Measurements from ENCODE around the gene ADAMTS6.
"Not testable (repeated sequence)": the region's sequence is repeated elsewhere in the genome, so short reads cannot be mapped to it uniquely, and the experiment has no call there.

ADAMTS6 gene

DNA sequence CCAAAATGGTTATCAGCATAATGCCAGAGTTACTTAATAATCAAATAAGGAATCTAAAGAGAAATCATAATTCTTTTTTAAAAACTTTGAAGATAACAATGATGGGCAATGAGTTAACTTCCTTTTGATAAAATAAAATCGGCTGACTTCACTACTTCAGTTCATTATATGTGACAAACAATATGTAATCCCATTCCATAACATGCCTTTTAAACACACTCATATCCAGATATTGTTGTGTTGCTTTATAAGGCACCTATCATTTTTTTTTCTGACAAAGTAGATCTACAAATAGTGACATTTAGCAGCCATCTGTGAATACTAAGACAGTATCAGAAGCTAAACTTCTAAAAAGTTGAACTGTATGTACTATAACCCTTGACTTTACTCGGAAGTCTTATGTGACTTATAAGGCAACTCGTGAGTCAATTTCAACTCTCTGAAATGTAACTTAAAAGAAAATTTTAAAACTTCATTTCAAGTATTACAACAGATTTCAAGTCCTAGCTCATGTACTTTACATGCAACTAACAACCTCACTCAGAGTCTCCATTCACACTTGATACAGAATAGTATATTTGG, 7.5 kb downstream of the ADAMTS6 start:
- no peak for DNase-seq

DNA sequence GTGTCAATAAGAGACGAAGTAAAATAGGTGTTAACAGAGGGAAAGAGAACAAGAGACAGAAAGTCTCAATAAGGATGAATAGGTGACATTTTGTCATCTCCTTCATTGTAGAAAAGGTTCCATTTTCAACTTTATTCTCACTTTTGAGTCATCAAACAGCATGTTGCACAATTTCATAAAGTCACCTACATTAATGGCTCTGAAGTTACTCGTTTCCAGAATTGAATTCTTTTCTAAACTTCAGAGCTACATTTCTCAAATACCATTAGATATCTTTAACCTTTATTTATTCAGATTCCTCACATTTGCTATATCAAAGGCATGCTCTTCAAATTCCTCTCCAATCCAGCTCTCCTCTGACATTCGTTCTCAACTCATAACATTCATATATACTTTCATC, 13.1 kb downstream of the ADAMTS6 start:
- DNase-seq: no peak

DNA sequence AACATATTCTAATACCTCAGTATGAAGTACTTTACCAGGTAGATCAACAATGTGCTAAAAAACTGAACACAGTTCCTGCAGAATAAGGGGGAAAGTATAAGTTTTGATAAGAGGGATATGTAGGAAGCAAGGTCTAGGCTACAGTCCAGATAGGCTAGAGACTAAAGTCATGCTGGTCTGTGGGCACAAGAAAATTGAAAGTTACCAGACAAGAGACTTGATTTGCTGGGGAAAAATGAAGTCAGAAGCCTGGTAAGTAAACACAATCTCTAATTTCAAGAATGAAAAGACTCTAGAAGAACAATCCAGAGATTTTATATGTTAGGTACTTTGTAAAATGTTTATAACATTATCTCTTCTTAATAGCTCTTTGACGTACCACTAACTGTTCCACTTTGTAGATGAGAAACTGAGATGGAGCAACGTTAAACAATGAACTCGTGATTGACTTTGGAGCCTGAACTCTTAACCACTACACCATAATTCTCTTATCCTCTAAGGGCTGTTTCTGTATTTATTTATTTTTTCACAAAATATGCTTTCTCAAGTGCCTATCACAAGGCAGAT, 19.5 kb downstream of the ADAMTS6 start:
- DNase-seq: no peak

DNA sequence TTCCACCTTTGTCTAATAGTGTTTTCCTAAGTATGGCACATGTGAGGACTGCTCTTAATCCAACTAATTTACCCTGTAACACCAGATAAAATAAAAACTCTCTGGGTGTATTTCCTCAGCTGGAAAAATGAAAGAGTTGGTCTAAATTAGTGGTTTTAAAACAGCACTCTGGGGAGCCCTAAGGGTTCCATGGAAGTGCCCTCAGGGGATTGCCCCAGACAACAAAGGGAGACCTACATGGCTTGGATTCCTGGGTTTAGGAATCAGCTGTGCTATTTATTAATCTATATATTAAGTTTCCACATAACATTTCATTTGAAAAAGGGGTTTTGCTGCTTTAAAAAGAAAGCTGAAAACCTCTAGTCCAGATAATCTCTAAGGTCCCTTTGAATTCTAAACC, 20.2 kb downstream of the ADAMTS6 start:
- no peak for DNase-seq

DNA sequence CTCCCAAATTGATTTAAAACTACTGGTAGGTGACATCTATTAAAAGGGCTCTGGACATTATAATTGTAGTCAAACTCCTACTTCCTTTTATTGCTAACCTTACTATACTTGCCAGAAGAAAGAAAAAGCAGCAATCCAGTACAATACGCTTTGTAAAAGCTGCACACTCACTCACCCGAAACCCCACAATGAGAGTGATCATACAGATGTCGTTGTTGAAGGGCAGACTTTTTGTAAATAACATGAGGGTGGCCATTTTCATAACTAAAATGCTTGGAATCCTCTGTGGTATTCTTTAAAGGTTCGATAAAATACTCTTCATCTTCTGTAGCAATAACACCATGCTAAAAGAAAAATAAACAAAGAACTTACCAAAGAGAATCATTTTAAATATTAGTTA, 21.7 kb downstream of the ADAMTS6 start:
- no peak for DNase-seq

DNA sequence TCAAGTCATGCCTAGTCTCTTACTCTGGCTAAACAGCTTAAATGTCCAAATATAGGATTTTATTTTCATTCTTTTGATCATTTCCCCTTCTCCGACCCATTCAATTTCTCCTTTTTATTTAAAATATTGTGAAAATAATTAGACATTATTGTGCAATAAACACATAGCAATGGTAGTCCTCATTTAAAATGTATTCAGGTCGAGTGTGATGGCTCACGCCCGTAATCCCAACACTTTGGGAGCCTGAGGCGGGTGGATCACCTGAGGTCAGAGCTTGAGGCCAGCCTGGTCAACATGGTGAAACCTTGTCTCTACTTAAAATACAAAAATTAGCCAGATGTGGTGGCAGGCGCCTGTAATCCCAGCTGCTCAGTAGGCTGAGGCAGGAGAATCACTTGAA, 26.7 kb downstream of the ADAMTS6 start:
- no peak for DNase-seq

DNA sequence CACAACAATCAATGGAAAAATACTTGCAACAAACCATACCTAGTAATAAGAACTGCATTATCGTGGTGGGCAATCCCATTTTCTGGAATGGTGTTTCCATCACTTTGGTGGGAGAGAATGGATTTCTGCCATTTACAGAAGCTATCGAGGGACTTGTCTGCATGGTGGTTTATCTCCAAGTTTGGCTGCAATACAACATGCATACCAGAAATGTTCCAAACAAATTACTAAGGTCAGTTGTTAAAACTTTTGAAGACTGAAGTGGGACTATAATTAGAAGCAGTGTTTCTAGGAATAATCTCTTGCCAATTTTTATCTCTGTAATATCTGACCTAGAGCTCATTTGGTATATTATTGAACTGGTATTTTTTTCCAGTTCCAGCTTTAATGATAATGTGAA, 30.3 kb downstream of the ADAMTS6 start:
- DNase-seq: no peak

DNA sequence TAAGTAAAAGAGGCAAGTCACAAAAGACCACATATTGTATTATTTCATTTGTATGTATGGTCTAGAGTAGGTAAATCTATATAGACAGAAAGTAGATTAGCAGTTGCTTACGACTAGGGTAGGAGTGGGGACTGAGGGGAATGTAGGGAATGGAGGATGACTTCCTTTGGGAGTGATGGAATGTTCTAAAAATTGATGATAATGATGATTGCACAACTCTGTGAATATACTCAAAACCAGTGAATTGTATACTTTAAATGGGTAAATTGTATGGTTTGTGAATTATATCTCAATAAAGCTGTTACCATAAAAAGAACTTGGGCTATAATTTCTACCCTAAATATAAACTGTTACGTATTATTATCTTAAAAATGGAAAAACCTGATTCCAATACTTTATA, 35.0 kb downstream of the ADAMTS6 start:
- no peak for DNase-seq

DNA sequence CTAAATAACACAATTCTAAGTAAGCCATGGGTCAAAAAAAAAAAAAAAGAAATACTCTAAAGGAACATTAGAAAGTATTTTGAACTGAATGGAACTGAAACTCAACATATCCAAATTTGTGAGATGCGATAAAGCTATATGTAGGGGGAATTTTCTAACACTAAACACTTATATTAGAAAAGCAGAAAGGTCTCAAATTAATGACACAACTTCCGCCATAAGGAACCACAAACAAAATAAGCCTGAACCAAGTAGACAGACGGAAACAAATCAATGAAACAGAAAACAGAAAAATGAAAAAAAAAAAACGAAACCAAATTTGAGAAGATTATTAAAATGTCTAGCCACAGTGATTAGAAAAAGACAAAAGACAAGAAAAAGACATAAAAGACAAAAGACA, 39.9 kb downstream of the ADAMTS6 start:
- no peak for DNase-seq

DNA sequence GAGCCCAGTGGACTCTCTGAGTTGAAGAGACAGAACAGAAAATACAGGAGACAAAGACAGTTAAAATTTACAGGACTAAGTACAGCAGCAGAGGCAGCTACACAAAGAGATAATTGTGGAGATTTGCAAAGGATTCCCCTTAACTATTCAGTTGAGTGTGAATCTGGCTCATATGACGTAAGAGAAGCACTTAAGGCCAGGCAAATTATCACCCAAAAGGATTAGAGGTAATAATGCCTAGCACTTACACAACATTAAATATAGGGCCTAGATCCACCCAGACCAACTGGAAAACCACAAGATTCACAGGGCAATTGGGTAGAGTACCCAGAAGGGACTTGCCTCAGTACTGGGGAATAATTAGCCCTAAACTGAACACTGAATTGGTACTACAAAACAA, 41.3 kb downstream of the ADAMTS6 start:
- peak; percentile 83 for DNase-seq

DNA sequence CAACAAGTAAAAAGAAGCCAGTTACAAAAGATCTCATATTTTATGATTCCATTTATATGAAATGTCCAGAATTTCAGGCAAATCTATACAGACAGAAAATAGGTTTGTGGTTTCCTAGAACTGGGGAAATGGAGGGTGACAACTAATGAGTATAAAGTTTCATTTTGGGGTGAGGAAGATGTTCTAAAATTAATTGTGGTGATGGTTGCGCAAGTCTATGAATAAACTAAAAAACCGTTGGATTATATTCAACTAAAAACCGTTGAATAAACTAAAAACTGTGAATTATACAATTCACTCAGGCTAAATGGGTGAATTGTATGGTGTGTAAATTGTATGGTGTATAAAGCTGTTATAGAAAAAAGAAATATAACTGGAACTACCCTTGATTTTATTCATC, 47.6 kb downstream of the ADAMTS6 start:
- no peak for DNase-seq

DNA sequence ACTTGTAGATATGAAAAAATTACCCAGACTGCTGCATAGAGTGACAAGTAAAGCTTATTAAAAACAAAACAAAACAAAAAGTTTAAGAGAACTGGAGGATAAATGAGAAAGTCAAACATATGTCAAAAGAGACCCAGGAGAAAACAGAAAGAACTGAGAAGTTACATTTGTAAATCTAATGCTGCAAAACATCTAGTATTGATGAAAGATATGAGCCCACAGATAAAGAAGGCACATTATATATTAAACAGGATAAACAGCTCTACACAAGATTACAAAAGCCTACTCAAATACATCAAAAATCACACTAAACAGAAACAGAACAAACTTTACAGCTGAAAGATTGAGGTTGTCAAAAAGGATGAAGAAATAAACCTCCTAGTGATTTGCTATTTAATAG, 55.1 kb downstream of the ADAMTS6 start:
- no peak for DNase-seq

DNA sequence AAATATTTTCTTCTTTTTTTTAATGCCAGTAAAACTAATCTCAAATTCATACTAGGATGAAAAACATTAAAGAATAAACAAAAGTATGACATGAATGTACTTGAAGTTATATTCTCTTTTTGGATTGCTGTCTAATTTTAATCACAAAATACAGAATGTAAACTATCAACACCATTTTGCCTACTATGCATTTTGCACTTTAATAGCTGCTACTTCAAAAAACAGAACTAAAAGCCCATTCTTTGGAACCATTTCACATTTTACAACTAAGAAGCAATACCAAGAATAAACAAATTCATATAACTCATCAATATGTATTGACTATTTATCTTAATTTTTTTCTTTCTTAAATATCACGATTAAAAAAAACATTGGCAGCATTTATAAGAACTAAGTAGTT, 58.1 kb downstream of the ADAMTS6 start:
- DNase-seq: no peak

DNA sequence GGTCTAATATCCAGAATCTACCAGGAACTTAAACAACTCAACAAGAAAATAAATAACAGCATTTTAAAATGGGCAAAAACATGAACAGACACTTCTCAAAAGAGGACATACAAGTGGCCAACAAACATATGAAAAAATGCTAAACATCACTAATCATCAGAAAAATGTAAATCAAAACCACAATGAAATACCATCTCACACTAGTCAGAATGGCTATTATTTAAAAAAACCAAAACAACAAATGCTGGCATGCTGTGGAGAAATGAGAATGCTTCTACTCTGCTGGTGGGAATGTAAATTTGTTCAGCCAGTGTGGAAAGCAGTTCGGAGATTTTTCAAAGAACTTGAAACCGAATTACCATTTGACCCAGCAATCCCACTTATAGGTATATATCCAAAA, 63.1 kb downstream of the ADAMTS6 start:
- DNase-seq: no peak

DNA sequence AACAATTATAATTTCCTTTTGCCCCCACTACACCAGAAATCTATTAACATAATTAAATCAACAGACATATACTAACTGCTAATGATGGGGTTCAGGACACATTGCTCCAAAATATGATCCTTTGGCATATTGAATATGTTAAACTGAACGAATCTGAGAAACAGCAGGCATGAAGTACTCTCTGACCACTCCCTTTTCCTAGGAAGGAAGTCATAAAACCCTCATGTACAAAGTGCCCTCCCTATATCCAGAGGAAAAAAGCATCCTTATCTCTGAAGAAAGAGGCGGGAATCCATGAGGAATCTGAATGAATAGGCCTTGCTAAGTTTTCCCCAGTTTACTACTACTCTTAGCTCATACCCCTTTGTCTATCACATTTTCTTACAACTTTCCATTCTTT, 67.9 kb downstream of the ADAMTS6 start:
- no peak for DNase-seq

DNA sequence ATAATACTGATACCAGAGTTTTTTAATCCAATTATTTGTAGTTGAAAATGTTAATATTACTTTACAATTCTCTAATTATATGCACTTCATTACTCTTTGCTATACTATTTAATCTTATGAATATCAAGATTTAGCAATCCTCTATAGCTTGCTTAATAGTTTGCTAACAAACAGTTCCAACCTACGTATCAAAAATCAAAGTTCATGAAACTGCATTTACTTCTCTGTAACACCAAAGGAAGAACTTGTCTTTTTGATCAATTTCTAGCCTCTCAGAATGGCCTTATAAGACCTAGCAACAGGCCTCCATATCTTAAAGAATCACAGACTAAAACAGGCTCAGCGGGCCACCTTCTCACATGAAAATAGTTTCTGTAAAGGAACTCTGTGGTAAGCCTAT, 68.9 kb downstream of the ADAMTS6 start:
- DNase-seq: no peak

DNA sequence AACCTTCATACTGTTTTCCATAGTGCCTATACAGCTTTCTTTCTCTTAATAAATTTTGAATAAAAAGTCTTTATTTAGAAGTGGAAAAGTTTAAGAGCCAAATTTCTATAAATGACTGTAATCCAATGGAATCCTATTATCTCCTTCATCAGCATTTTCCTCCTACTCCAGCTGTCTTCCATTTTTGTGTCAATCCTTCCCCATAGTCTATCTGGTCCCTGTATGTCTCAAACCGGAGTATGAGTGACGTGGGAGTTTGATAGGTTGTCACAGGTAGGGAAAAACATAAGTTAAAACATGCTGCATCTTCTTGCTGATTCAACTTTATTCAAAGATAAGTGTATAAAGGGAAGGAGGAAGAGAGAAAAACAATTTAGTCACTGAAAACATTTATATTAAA, 70.4 kb downstream of the ADAMTS6 start:
- DNase-seq: no peak

DNA sequence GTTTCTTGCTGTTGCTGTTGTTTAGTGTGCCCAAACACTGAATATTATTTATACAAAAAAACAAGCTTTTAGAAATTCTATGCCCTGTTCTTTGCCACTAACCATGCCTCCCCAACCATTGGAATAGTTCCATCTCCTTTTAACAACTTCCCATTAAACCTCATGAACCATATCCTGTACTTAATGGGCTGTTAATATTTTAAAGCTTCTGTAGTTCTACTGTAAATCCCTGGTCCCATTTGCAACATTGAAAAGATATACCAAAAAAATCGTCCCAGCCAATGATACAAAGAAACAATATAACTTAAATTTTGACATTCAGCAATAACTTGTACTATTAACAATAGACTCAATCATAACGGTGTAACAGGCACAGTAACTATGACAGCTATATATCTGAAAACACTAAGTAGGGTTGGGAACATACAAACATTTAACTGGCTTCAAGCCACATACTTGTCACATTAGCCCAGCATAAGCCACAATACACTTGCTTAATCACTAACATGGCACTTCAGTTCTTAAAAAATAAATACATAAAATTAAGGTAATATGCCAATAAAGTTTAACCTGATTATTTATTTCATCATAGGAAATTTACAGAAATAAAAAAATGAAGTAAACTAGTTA, 86.1 kb downstream of the ADAMTS6 start:
- no peak for DNase-seq

DNA sequence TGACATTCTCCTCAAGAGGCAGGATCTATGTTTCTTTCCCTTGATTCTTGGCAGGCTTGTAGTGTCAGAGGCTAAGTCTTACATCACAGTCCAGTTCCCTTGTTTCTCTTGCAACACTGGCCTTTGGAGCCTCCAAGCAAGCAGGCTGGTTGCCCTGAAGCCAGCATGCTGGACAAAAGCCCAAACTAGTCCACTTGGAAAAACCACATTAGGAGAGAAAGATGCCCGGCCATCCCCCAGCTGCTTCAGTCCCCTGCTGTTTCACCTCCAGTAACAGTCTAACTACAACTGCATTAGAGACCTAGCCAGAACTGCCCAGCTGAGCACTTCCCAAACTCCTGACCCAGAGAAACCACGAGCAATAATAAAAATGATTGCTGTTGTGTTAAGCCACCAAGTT, 87.6 kb downstream of the ADAMTS6 start:
- no peak for DNase-seq

DNA sequence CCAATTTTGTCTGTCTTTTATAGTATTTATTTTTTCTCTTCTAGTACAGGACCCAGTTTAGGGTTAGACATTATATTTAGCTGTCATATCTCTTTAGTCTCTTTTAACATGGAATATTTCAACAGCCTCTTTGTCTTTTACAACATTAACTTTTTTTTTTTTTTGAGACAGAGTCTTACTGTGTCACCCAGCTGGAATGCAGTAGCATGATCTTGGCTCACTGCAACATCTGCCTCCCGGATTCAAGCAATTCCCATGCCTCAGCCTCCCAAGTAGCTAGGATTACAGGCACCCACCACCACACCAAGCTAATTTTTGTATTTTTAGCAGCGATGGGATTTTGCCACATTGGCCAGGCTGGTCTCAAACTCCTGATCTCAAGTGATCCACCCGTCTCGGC, 90.1 kb downstream of the ADAMTS6 start:
- DNase-seq: no peak

DNA sequence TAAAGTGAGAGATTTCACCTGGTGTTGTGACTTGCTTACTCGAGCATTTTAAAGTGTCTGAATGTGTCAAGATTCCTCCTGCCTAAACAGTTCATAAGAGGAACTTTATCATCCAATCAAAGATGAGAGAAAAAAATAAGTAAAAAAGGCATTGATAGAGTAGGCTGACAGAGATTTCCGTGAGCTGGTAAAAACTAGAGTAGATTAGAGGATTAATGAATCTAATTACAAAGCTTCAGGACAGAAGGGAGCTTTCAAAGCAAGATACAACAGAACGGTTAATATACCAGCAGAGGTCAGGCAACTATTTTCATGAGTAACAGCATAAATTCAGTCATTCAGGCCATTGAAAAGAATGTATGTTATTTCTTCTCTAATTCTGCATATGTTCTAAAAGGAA, 91.5 kb downstream of the ADAMTS6 start:
- no peak for DNase-seq

DNA sequence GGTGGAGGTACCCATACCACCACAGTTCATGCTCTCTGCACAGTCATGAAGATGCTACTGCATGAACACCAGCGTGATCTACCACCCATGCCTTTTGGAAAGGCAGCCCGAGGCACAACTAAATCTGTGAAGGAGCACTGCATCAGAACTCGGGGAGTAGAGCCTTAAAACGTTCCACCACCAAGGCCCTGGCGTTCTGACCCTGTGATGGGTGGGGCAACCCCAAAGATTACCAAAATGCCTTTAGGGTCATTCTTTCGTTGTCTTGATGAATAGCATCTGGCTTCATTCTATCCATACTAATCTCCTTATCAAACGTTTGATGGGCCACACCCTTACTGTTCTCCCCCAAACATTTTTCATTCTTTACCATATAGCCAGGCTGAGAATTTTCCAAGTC, 97.9 kb downstream of the ADAMTS6 start:
- DNase-seq: no peak

DNA sequence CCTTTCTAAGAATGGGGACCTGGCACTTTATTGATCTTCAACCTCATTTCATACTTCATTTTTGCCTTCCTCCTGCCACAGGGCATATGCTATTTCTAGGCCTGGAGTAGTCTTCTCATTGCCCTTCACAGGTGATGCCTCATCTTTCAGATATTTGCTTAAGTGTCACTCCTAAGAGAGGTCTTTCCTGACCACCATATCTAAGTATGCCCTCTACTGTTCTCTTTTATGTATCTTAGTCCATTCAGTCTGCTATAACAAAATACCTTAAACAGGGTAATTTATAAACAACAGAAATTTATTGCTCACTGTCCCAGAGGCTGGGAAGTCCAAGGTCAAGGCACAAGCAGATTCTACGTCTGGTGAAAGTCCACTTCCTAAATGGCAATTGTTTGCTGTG, 99.1 kb downstream of the ADAMTS6 start:
- no peak for DNase-seq

DNA sequence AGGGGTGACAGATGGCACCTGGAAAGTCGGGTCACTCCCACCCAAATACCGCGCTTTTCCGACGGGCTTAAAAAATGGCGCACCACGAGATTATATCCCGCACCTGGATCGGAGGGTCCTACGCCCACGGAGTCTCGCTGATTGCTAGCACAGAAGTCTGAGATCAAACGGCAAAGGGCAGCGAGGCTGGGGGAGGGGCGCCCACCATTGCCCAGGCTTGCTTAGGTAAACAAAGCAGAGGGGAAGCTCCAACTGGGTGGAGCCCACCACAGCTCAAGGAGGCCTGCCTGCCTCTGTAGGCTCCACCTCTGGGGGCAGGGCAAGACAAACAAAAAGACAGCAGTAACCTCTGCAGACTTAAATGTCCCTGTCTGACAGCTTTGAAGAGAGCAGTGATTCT, 111.2 kb downstream of the ADAMTS6 start:
- not testable (repeated sequence) for DNase-seq

DNA sequence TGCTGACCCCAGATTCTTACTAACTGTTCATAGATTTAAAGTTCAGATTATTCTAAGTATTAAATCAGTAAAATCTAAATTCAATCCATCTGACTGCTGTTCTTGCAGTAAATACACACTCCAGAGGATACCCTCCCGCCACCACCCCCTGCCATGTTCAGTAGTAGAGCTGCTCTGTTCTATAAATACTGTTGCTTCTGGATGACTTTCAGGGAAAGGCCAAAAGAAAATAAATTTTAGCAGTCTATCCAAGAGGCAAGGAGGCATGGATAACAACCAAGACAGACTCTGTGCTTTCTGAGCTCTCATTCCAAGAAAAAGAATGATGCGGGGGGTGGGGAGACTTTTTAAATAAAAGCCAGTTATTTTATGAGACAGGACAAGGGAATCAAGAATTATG, 115.1 kb downstream of the ADAMTS6 start:
- DNase-seq: no peak
